ENCODE data around the gene SCD.

The SCD gene

DNA sequence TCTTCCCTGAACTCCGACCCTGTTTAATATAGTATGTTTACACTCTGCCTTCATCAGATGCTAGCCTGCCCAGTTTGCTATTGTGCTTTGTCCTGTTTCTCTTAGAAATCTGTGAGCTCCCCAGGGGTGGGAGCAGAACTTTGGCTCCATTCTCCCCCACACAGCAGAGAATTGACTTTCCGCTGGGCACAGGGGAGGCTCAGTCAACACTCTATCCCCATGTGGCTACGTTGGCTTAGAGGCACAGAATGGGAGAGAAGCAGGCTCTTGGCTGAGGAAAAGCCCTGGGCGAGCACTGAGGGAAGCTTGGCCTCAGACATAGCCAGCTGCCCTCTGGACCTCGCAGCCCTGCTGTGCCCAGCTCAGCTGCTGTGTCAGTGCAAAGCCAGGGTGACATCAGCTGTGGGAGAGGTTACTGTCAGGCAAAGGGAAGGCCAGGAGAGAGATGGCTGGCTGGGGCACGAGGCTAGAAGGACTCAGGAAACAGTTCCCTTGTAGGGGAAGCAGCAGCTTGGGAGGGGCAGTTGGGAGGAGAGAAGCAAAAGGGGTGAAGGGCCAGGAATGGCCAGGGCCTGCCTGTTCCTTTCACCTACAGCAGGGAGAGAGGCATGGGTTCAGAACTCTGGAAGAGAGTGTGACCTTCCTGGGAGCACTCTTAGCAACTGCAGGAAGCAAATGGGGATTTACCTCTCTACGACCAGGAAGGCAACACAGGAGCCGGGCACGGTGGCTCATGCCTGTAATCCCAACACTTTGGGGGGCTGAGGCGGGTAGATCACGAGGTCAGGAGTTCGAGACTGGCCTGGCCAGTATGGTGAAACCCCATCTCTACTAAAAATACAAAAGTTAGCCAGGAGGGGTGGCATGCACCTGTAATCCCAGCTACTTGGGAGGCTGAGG lies 5.8 kb upstream of the SCD start:
- DNase-seq, result no peak

DNA sequence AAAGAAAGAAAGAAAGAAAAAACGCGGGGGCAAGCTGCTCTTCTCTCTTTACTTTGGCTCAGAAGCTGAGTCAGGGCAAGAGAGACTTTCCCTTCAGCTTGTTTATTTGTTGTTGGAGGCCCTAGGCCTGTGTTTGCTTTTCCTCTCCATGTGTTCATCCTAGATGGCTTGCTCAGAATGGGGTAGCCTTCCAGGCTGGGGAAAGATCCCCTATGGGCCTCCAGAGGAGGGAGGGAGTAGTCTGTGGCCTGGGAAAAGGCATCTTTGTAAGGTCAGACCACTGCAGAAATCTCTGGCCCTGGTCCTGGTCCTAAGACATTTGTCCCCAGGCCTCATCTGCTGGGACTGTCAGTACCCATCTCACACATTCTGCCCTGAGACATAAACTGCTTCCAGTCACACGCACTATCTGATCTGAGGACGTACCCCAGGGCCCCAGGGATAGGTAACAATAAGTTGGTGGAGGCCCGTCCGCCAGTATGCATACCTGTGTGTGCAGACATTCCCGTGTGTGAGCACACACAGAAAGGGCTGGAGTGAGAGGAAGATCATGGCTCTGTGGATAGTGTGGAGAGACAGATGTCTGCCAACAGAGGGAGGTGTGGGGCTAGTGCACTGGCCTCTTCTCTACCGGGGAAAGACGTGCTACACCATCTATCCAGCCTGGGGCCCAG lies 4.9 kb upstream of the SCD start:
- peak; percentile 54 to 64 for DNase-seq

DNA sequence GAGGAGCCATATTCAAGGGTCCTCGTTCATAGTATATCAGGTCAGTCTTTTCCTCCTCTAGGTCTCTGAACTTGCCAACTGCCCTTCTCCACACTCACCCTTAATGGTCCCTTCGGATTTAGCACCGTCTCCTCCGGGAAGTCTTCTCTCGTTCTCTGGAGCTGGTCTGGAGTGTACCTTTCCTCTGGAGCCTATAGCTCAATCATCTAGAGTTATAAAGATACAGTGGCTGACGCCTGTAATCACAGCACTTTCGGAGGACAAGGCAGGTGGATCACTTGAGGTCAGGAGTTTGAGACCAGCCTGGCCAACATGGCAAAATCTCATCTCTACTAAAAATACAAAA lies 4.4 kb upstream of the SCD start:
- DNase-seq, result no peak

GRCh38 chr10:100344241-100344788 lies 2.7 kb upstream of the SCD start:
- DNase-seq, result no peak

GRCh38 chr10:100345570-100346330 lies 1.3 kb upstream of the SCD start:
- DNase-seq, result no peak

DNA sequence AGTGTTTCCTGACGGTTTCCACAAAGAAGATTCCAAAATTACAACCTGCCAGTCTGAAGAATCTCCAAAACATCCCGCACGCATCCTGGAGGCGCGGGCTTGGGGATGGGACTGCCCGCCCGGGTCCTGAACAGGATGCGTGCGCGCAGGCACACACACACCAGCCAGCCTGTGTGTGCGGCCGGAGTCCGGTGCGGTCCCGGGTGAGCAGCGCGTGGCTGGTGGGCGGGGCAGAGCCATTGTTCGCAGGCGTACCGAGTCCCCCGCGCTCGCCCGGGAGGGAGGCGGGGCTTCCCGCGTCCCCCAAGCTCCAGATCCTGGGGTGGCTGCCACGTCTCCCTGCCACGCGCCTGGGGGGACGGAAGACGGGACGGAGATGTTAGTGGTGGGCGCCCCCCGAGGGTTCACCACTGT lies 675 bp upstream of the SCD start:
- DNase-seq, result peak; percentile 27 to 34

DNA sequence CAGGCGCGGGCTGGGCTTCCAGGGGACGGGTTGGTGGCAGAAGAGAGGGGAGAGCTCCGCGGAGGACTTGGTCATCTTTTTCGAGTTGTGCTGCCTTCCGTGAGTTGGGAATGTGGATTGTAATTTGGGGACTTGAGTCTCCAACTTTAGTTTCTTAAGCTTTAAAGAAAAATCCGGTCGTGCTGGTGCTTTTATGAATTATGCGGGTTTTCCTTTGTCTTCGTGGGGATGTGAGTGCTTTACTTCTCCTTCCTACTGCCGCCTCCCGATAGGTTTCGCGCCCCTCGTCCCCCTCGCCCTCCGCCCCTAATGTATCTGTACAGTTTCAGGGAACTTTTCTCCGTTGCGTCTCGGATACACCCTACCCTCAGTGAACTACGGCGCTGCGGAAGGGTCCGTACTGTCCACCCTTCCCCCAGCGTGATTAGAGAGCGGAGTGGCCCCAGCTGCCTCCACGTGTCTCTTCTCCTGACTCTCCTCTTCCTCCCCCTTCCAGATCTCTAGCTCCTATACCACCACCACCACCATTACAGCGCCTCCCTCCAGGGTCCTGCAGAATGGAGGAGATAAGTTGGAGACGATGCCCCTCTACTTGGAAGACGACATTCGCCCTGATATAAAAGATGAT lies 649 bp downstream of the SCD start:
- DNase-seq, result peak in 1 of 2 experiments; percentile 6

- DNase-seq, result no peak
Observed at GRCh38 chr10:100348389-100348927, 1.4 kb downstream of the SCD start.

DNA sequence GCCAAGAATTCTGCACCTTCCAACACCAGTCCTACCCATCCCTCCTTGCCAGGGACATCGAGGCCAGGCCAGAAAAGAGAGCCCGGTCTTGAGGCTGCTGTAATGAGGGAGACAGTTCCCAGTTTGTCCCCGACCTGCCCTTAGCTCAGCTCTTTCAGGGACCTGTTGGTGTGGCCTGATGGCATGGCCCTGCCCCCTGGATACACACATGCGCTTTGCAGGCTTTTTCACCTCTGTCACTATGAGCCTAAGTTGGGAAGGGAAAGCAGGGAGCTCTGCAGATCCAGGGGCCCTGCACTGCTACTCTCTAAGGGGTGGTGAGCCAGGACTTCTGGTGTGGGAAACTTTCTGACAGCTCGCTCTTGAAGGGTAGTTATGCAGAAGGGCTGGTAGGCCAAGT lies 2.1 kb downstream of the SCD start:
- no peak for DNase-seq

- DNase-seq, result no peak
Observed at GRCh38 chr10:100349672-100350071, 2.6 kb downstream of the SCD start.

- no peak for DNase-seq
Observed at GRCh38 chr10:100350914-100351485, 4.0 kb downstream of the SCD start.

- no peak for DNase-seq
Observed at GRCh38 chr10:100353770-100354485, 6.9 kb downstream of the SCD start.

DNA sequence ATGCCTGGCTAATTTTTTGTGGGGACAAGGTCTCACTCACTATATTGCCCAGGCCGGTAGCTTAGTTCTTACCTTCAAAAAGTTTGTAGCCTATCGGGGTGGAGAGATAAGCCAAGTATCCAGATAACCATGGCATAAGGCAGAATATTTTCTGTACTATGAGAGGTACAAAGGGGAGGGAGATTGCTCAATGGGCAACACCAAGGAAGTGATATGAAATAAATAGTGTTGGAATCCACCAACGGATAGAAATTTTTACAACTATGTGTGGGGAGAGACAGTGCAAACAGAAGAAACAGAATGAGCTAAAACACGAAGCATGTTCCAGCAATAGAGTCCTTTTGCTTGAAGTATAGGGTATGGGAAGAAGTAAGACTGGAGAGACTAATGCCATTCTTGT lies 8.1 kb downstream of the SCD start:
- no peak for DNase-seq

GRCh38 chr10:100356067-100357017 lies 9.3 kb downstream of the SCD start:
- no peak for DNase-seq

- no peak for DNase-seq
Observed at GRCh38 chr10:100357059-100357858, 10.2 kb downstream of the SCD start.

DNA sequence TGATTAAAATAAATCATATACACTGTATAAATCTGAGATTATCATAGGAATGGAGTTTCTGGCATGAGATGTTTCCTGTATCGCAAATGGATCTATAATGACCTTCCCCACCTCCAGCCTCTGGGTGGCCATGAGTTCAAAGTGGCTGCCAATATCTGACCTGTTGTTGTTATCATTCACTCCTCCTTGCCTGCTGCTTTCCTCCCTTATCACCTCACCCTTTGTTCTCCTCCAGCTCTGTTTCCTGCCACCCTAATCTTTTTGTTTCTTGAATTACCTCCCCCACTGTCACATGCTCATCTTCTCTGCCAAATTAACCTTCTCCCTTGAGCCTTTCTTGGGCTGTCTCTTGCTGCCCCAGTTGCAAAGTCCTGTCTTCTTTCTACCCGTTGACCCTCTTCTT lies 12.0 kb downstream of the SCD start:
- DNase-seq, result no peak

DNA sequence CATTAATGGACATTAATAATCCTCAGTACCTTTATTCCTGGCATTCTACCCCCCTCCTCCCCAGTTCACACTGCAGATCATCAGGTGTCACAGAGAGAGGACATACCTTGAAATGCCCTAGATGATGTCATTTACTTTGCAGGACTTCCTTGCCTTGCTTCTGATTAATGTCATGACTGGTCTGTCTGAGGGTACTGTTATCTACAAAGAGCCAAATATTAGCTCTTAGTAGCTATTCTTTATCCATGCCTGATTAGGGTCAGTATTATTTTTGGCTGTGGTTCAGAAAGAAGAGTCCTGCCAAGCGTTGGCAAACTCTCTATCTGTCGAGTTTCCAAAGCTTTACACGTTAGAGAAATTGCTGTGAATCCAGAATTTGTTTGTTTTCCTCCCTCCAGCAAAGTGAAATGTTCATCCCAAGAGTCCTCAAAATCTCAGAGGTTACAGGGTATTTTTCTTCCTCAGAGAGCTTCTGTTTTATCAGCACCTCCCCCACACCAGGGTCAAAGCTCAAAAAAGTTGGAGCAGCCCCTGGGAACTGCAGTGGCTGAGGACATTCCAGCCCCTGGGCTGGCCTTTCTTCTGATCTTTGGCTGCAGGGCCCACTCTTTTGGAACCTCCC lies 12.6 kb downstream of the SCD start:
- no peak for DNase-seq

GRCh38 chr10:100360234-100360633 lies 13.2 kb downstream of the SCD start:
- no peak for DNase-seq

Measured in AML-193 (cell line).